Activated CD4-positive, CD25-positive, alpha-beta regulatory T cell treated with anti-CD3 and anti-CD28 coated beads, Interleukin-2, amount 50 U/mL, for 16 hours (primary cell): ENCODE results near the gene MEIOSIN.
"Not testable (repeated sequence)": the region's sequence is repeated elsewhere in the genome, so short reads cannot be mapped to it uniquely, and the experiment has no call there.

Source experiments
- DNase-seq: peaks from one replicate; pipeline ENCODE4 v3.0.0-alpha.2; 2020; ENCODE audit warnings: low read depth, low spot score

Gene MEIOSIN

GRCh38 chr19:45780448-45781213 lies 47.4 kb downstream of the MEIOSIN start:
- DNase-seq = no peak

- no peak for DNase-seq
Measured at GRCh38 chr19:45781214-45782161, 48.2 kb downstream of the MEIOSIN start.

GRCh38 chr19:45782162-45782691 lies 49.0 kb downstream of the MEIOSIN start, which contains the start of gene DMPK:
Gene DMPK, minus strand, starts transcription at chr19:45782490. Its CDS starts 138 bp downstream, at chr19:45782352.
- no peak for DNase-seq

- DNase-seq = no peak
Measured at GRCh38 chr19:45782820-45783785, 49.9 kb downstream of the MEIOSIN start.

GRCh38 chr19:45784096-45784495 lies 50.9 kb downstream of the MEIOSIN start:
- DNase-seq = no peak

GRCh38 chr19:45785097-45785496 lies 51.9 kb downstream of the MEIOSIN start:
- DNase-seq = no peak

GRCh38 chr19:45785781-45786532 lies 52.7 kb downstream of the MEIOSIN start:
- DNase-seq = no peak

- DNase-seq = no peak
Measured at GRCh38 chr19:45786533-45786894, 53.3 kb downstream of the MEIOSIN start.

GRCh38 chr19:45789035-45789786 lies 56.0 kb downstream of the MEIOSIN start:
- no peak for DNase-seq

GRCh38 chr19:45790942-45791341 lies 57.7 kb downstream of the MEIOSIN start:
- no peak for DNase-seq

GRCh38 chr19:45791744-45792469 lies 58.7 kb downstream of the MEIOSIN start:
- no peak for DNase-seq

GRCh38 chr19:45792470-45793177 lies 59.4 kb downstream of the MEIOSIN start, which contains the start of gene DMWD:
Gene DMWD, minus strand, starts transcription at chr19:45792845. Its CDS starts 89 bp downstream, at chr19:45792756.
- DNase-seq = peak; percentile 98

GRCh38 chr19:45793178-45793564 lies 59.9 kb downstream of the MEIOSIN start:
- DNase-seq = no peak

- no peak for DNase-seq
Measured at GRCh38 chr19:45793876-45794275, 60.6 kb downstream of the MEIOSIN start.

GRCh38 chr19:45794627-45795026 lies 61.4 kb downstream of the MEIOSIN start:
- no peak for DNase-seq

- no peak for DNase-seq
Measured at GRCh38 chr19:45798995-45799517, 65.8 kb downstream of the MEIOSIN start.

GRCh38 chr19:45799541-45799940 lies 66.3 kb downstream of the MEIOSIN start:
- not testable (repeated sequence) for DNase-seq

- no peak for DNase-seq
Measured at GRCh38 chr19:45800070-45800553, 66.9 kb downstream of the MEIOSIN start.
